Cerebellar nuclear complex (tissue), 1 donor: ENCODE results near the gene PRICKLE3.

ENCODE experiments used
- DNase-seq, 2 experiments: peaks; one replicate each; lab custom pipeline; 2025; lab: John Stamatoyannopoulos, UW

Gene PRICKLE3, protein sequence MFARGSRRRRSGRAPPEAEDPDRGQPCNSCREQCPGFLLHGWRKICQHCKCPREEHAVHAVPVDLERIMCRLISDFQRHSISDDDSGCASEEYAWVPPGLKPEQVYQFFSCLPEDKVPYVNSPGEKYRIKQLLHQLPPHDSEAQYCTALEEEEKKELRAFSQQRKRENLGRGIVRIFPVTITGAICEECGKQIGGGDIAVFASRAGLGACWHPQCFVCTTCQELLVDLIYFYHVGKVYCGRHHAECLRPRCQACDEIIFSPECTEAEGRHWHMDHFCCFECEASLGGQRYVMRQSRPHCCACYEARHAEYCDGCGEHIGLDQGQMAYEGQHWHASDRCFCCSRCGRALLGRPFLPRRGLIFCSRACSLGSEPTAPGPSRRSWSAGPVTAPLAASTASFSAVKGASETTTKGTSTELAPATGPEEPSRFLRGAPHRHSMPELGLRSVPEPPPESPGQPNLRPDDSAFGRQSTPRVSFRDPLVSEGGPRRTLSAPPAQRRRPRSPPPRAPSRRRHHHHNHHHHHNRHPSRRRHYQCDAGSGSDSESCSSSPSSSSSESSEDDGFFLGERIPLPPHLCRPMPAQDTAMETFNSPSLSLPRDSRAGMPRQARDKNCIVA

GRCh38 chrX:49186125-49187027 lies at the start of gene PRICKLE3:
Gene PRICKLE3 (minus strand): TSS chrX:49186373. CDS start chrX:49186297, 76 bp downstream.
- no peak for DNase-seq

DNA sequence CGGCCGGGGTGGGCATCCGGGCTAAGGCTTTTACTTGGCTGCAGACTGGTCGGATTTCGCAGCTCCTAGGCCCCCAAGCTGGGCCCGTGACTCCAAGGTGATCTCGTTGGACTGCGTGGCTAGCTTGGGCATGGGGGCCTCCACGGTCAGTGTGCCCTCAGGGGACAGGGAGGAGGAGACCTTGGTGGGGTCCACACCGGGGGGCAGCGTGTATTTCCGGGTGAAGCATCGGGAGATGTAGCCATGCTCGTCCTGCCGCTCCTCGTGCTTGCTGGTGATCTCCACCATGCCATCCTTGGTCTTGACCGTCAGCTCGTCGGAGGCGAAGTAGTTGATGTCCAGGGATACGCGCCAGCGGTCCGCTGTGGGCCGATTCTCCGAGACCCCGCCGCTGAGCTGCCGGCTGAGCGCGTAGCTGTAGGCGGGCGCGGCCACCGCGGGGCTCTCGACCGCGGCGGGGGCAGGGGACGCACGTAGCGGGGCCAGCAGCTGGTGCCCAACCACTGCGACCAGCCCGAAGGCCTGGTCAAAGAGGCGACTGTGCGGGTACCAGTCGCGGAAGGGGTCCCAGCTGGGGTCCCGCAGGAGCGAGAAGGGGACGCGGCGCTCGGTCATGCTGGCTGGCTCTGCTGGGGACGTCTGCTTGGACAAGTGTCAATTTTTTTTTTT lies 47.8 kb upstream of the PRICKLE3 start:
- no peak for DNase-seq

DNA sequence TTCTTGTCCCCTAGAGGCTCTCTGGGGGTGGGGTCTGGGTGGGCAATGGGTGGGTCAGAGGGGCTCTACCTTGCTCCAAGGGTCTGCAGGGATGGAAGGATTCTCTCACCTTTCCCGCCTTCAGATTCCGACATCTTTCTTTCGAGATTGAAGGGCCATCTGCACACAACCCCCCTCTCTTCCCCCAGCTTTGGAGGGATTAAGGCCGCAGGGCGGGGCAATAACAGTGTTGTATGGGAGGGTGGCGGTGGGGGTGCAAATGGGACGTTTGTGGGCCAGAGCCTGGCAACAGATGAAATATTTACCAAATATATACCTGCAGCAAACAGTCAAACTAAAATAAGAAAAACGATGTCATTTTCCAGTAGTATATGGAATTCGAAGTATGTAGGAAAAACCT lies 47.0 kb upstream of the PRICKLE3 start, which contains the start of gene CACNA1F:
Gene CACNA1F (minus strand): TSS at position 165 of the 400 bp plus-strand sequence. CDS start 31 bp downstream, at position 134.
- DNase-seq, result no peak

GRCh38 chrX:49232525-49232924 lies 46.4 kb upstream of the PRICKLE3 start:
- no peak for DNase-seq

GRCh38 chrX:49231333-49232000 lies 45.3 kb upstream of the PRICKLE3 start:
- no peak for DNase-seq

GRCh38 chrX:49230500-49231232 lies 44.5 kb upstream of the PRICKLE3 start:
- DNase-seq, result no peak

GRCh38 chrX:49228185-49228584 lies 42.0 kb upstream of the PRICKLE3 start:
- no peak for DNase-seq

- no peak for DNase-seq
Measured at GRCh38 chrX:49227726-49228125, 41.6 kb upstream of the PRICKLE3 start.

DNA sequence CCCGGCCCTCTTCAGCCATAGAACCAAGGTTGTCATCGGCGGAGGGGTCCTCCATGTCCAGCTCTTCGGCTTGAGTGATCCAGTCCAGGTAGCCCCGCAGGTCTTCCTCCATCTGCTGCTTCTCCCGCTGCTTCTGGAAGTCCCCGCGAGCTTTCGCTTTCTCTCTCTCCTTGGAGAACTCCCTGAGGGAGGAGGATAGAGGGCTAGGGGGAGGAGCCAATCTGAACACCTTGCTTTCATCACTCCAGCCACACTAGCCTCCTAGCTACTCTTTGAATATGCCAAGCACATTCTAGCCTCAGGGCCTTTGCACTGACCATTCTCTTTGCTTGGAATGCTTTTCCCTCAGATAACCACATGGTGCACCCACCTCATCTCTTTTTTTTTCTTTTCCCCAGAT lies 40.8 kb upstream of the PRICKLE3 start:
- no peak for DNase-seq

GRCh38 chrX:49225858-49226257 lies 39.7 kb upstream of the PRICKLE3 start:
- DNase-seq, result no peak

DNA sequence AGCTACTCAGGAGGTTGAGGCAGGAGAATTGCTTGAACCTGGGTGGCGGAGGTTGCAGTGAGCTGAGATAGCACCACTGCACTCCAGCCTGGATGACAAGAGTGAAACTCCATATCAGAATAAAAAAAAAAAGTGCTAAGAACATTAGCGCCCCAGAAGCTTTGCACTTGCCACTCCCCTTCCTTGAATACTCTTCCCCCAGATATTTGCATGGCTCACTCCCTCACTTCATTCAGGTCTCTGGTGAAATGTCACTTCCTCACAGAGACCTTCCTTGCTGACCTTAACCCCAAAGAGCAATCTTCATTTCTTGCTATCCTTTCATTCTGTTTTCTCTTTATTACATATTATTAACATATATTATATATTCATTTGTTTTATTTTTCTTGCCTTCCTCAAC lies 35.7 kb upstream of the PRICKLE3 start:
- no peak for DNase-seq

GRCh38 chrX:49220100-49220499 lies 33.9 kb upstream of the PRICKLE3 start:
- no peak for DNase-seq

GRCh38 chrX:49214996-49215526 lies 28.9 kb upstream of the PRICKLE3 start:
- DNase-seq, result no peak

DNA sequence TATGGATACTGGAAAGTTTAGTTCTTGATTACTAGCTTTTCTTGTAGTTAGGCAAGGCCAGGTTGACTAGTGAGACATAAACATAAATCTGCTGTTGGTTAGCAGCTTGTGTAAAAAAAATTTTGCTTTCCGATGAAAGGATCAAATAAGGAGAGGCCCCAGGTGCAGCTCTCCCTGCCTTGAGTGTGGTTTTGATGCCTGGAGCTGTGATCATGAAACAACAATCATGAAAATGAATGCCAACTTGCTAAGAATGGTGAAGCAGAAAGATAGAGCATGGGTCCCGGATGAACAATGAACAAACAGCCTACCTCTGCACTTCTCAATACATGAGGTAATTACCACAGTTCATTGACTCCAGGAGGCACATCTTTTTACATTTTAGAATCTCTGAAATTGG lies 28.2 kb upstream of the PRICKLE3 start:
- no peak for DNase-seq

DNA sequence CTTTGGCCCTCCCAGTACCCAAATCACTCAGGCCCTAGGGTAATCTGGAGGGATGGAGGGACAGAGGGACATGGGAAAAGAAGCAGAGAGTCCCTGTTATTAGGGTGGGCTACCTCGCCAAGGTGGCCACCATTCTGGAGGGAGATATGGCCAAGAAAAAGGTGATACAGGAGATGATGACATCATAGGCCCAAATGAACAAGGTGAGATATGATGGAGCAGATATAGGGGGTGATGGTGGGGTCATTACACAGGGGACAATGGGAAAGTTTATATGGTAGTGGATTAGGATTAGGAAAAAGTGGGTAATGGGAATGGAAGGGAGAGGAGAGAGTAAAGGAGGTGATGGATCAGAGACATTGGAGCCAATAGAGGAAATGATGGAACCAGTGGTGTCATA lies 26.7 kb upstream of the PRICKLE3 start:
- DNase-seq, result no peak

- no peak for DNase-seq
Measured at GRCh38 chrX:49212209-49212608, 26.0 kb upstream of the PRICKLE3 start.

GRCh38 chrX:49211074-49211473 lies 24.9 kb upstream of the PRICKLE3 start:
- no peak for DNase-seq

DNA sequence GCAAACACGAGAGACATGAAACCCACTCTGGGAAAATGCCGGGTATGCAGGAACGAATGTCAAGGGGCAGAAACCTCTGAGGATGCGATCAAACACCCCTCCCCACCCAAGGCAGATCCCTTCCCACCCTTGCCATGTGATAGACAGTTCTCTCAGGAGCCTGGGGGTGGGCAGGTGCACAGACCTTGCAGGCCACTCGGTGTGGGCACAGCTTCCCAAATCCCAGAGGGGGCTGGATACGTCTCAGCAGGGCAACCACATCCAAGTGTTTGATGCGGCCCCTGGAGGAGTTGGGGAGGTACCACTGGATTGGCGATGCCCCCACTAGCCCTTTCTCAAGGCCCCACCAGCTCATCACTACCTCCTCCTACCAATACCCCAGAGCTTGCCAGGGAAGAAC lies 24.2 kb upstream of the PRICKLE3 start:
- no peak for DNase-seq

DNA sequence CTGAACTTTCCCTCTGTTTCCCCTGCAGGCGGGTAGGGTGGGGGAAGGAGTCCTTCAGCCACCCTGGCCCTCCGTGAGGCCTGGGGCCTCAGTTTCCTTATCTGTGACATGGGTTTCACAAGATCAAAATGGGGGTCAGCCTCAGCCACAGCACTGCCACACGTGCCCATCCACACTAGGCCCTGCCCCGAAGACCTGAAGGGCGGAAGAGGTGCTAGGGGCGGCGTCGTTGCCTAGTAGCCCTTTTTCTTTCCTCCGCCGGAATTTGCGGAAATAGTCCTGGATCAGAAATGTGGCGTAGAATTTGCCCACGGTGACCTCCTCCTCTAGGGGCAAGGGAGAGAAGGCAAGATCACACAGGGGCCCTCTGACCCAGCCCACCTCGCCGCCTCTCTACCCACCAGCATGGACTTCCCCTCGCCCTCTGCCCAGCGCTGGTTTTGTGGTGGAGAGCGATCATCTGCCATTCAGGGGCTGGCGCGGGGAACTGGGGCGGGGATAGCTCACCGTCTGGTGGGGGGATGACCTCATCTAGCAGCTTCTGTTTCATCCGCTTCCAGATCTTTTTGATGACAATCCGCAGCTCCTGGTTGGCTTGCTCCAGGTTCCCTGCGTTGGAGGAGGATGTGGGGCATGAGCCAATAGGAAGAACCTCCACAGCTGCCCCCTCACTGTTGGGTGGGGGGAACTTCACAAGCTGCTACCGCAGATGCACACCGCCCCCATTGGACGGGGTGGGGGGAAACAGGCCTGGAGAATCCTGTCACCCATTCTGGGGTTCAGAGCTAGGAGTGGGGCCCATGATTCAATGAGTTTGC lies 23.5 kb upstream of the PRICKLE3 start:
- peak; percentile 13 to 40 for DNase-seq
